SK-N-SH (cell line): Measurements from ENCODE around the gene BAG3. TPM values are rescaled to one million over a fixed set of nuclear protein-coding genes. Genes with fewer than 3 reads are reported as not detected.
A peak's percentile ranks its signal among the peaks of the same experiment; 100 is the strongest.

Source experiments
- CTCF ChIA-PET: fragments of 300-600, 350-600 bp; formaldehyde crosslinking; extraction: SDS; loops from one replicate; lab custom pipeline; 2021; lab: Yijun Ruan, JAX
- POLR2A ChIA-PET: fragments of 350-600 bp; sonication (Branson Sonifier 250); formaldehyde crosslinking; extraction: SDS; loops from one replicate; lab custom pipeline; 2020; ENCODE audit warnings: antibody characterized with exemption, inconsistent platforms; lab: Yijun Ruan, JAX
- DNase-seq: peaks from one replicate; pipeline ENCODE4 v3.0.0; 2012
- H2AFZ ChIP-seq: fragments of 200-600 bp; sonication (generic); 2 replicates; pipeline ENCODE4 v1.8.1; 2016; ENCODE audit warnings: antibody characterized with exemption, mild to moderate bottlenecking, low read depth
- H3F3A ChIP-seq: fragments of 200-600 bp; sonication (generic); replicated peaks from 2 replicates; pipeline ENCODE3; 2016; ENCODE audit warnings: antibody characterized with exemption, mild to moderate bottlenecking; ENCODE audit not compliant: insufficient read depth
- H3K27ac ChIP-seq, 2 experiments: fragments of 200-500 bp in 1 of 2; fragments of 200-600 bp in 1 of 2; sonication (Bioruptor generic) in 1 of 2; sonication (generic), shearing (Covaris generic) in 1 of 2; 2 replicates each; pipeline versions ENCODE4 v1.5.1 to v1.6.1; 2014 to 2016; ENCODE audit warnings: low read depth in 2 of 2, inconsistent platforms in 1 of 2, low read length in 1 of 2, mild to moderate bottlenecking in 1 of 2, mixed read lengths in 1 of 2
- H3K27me3 ChIP-seq: fragments of 200-600 bp; sonication (generic), shearing (Covaris generic); 2 replicates; pipeline ENCODE4 v1.6.1; 2016; ENCODE audit warnings: mixed run types; ENCODE audit not compliant: insufficient read depth
- H3K36me3 ChIP-seq, 2 experiments: fragments of 200-500 bp in 1 of 2; fragments of 200-600 bp in 1 of 2; sonication (Bioruptor generic) in 1 of 2; sonication (generic) in 1 of 2; replicated peaks in 1 of 2; 2 replicates each; pipeline versions ENCODE3 to v1.5.1; 2014 to 2016; ENCODE audit warnings: low read length in 1 of 2, mild to moderate bottlenecking in 1 of 2; ENCODE audit not compliant: insufficient read depth in 2 of 2, control insufficient read depth in 1 of 2
- H3K4me1 ChIP-seq, 2 experiments: fragments of 200-500 bp in 1 of 2; fragments of 200-600 bp in 1 of 2; sonication (Bioruptor generic) in 1 of 2; sonication (generic), shearing (Covaris generic) in 1 of 2; 2 replicates each; pipeline versions ENCODE4 v1.5.1 to v1.6.1; 2014 to 2016; ENCODE audit warnings: low read depth in 1 of 2, low read length in 1 of 2, mixed run types in 1 of 2; ENCODE audit not compliant: insufficient read depth in 2 of 2, control insufficient read depth in 1 of 2
- H3K4me2 ChIP-seq: fragments of 200-600 bp; sonication (generic), shearing (Covaris generic); 2 replicates; pipeline ENCODE4 v1.6.1; 2017; ENCODE audit warnings: mixed run types
- H3K4me3 ChIP-seq, 2 experiments: fragments of 200-500 bp in 1 of 2; fragments of 200-600 bp in 1 of 2; sonication (Bioruptor generic) in 1 of 2; sonication (generic), shearing (Covaris generic) in 1 of 2; 2 replicates each; pipeline versions ENCODE4 v1.5.1 to v1.8.1; 2014 to 2016; ENCODE audit warnings: low read depth in 2 of 2, inconsistent platforms in 1 of 2, low read length in 1 of 2, mild to moderate bottlenecking in 1 of 2, mixed read lengths in 1 of 2, moderate library complexity in 1 of 2
- H3K79me2 ChIP-seq: fragments of 200-600 bp; sonication (generic); 2 replicates; pipeline ENCODE4 v1.8.1; 2017; ENCODE audit warnings: mild to moderate bottlenecking; ENCODE audit not compliant: insufficient read depth
- H3K9ac ChIP-seq: fragments of 200-600 bp; sonication (generic); 2 replicates; pipeline ENCODE4 v1.6.1; 2017; ENCODE audit warnings: mixed run types
- H3K9me2 ChIP-seq: fragments of 200-600 bp; sonication (generic); 2 replicates; pipeline ENCODE4 v1.6.1; 2017; ENCODE audit warnings: mixed run types
- H3K9me3 ChIP-seq: fragments of 200-600 bp; sonication (generic); 2 replicates; pipeline ENCODE4 v1.6.1; 2017; ENCODE audit warnings: mixed run types, mild to moderate bottlenecking, moderate library complexity
- H4K20me1 ChIP-seq: fragments of 200-600 bp; sonication (generic); 2 replicates; pipeline ENCODE4 v1.6.1; 2017; ENCODE audit warnings: mild to moderate bottlenecking, mixed run types; ENCODE audit not compliant: insufficient read depth
- CTCF ChIP-seq: fragments of 200-600 bp; sonication (generic); IDR thresholded peaks from 2 replicates; pipeline ENCODE4 v1.6.1; 2017; ENCODE audit warnings: antibody characterized with exemption, mild to moderate bottlenecking, moderate library complexity
- FOXJ3 ChIP-seq: sonication (generic); formaldehyde crosslinking; IDR thresholded peaks from 2 replicates; pipeline ENCODE4 v1.5.1; 2020; ENCODE audit warnings: mild to moderate bottlenecking, missing genetic modification reagents
- FOXM1 ChIP-seq: IDR thresholded peaks from 2 replicates; pipeline ENCODE4 v1.4.0; 2012; ENCODE audit warnings: low read depth, mild to moderate bottlenecking
- GABPA ChIP-seq: IDR thresholded peaks from 2 replicates; pipeline ENCODE4 v1.4.0; 2012; ENCODE audit warnings: low read depth, mild to moderate bottlenecking
- GATA2 ChIP-seq: sonication (generic); formaldehyde crosslinking; IDR thresholded peaks from 2 replicates; pipeline ENCODE4 v1.5.0; 2020; ENCODE audit warnings: mild to moderate bottlenecking, missing genetic modification reagents
- MXI1 ChIP-seq: IDR thresholded peaks from 2 replicates; pipeline ENCODE4 v1.6.1; 2012; ENCODE audit warnings: mild to moderate bottlenecking, low read depth, low read length, improper control_type of control experiment
- RAD21 ChIP-seq: IDR thresholded peaks from 2 replicates; pipeline ENCODE4 v1.6.1; 2012; ENCODE audit warnings: mild to moderate bottlenecking, low read length
- REST ChIP-seq: IDR thresholded peaks from 2 replicates; pipeline ENCODE4 v1.6.1; 2012; ENCODE audit warnings: mild to moderate bottlenecking, low read depth, low read length, moderate library complexity
- WGBS: methylation state at CpG from one replicate; pipeline ENCODE4 v1.1.6; 2017; ENCODE audit warnings: low lambda C conversion rate; 5-methylcytosine and 5-hydroxymethylcytosine counted together
- polyA plus RNA-seq, 3 experiments: library from polyadenylated mRNA; depleted of rRNA; stranded (reverse); fragments of >200 nt; gene quantifications; 2 replicates each; pipeline ENCODE4 v1.2.3, GENCODE V29; 2012

BAG3 gene
- polyA plus RNA-seq, 1 of the 3 experiments (the other 2 are of a cell fraction), result 9.2 TPM

- DNase-seq, result no peak
- H3K4me1 ChIP-seq, result peaks cover 18 to 36% of the 10 kb centered on the region in 2 experiments
- peak overlapping the region; percentile 77 for H3K4me2 ChIP-seq
- WGBS, result 15% methylated on average over 3 of the region's 3 CpGs
- H3K9ac ChIP-seq, result peak overlapping the region; percentile 93
- H3K27ac ChIP-seq, result peak overlapping the region in 1 of 2 experiments; percentile 95; a peak in 3 of 4 replicates
- TF ChIP-seq CTCF (peak; percentile 58), MXI1 (no peak)
- TF ChIP-seq, all 33 proteins: peak for 1
- no peaks in the 10 kb centered on the region for H3K9me2 ChIP-seq
- no peaks in the 10 kb centered on the region for H3K27me3 ChIP-seq
- H3K4me3 ChIP-seq, result peak overlapping the region; percentile 72 to 81
- no peak overlapping the region for H2AFZ ChIP-seq
- H3K79me2 ChIP-seq, result peaks cover 57% of the 10 kb centered on the region
- peaks cover 0 to 5% of the 10 kb centered on the region in 2 experiments for H3K36me3 ChIP-seq
- CTCF ChIA-PET, result interaction anchor here (1.0 to 2.1 kb wide), 2 partner anchors 35 to 442 kb away, joined by 3 to 9 read pairs; no protein-coding TSS in a partner anchor
- H3K9me3 ChIP-seq, result no peaks in the 10 kb centered on the region
- peaks cover 6% of the 10 kb centered on the region; the same call in 1 of the 2 replicates for H4K20me1 ChIP-seq
- POLR2A ChIA-PET, result no interaction called here
- H3F3A ChIP-seq, result peaks cover 27% of the 10 kb centered on the region
These were observed 1.2 kb downstream of the BAG3 start for GRCh38 chr10:119652361-119652730.

DNA sequence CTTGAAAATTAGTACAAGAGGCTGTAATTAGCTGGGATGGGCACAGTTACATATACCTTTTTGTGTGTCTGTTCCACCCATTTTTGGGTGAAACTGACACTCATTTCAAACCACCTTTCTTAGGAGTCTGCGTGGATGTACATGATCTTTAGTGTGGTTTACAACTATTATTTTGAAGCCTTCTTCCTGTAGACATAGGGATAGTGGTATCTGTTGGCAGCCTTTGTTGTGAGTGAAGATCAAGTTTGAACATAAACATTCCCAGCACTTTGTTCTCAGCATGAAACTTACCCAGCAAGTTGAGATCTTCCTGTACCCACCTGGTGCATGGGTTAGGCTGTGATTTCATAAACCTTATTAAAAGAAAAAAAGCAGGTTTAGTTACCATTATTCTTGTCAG lies 2.0 kb downstream of the BAG3 start:
- Histone ChIP-seq H3F3A (peaks cover 31% of the 10 kb centered on the region), H3K4me1 (peaks cover 18 to 41% of the 10 kb centered on the region in 2 experiments), H3K9ac (peak overlapping the region; percentile 93), H2AFZ (no peak overlapping the region; the same call in 1 of the 2 replicates), H4K20me1 (peaks cover 6% of the 10 kb centered on the region; the same call in 1 of the 2 replicates), H3K4me2 (peak overlapping the region; percentile 77), H3K9me3 (no peaks in the 10 kb centered on the region), H3K36me3 (peaks cover 0 to 5% of the 10 kb centered on the region in 2 experiments), H3K9me2 (no peaks in the 10 kb centered on the region), H3K27ac (peak overlapping the region in 1 of 2 experiments; percentile 95; a peak in 3 of 4 replicates), H3K4me3 (peak overlapping the region; percentile 72 to 81; a peak in 3 of 4 replicates), H3K27me3 (no peaks in the 10 kb centered on the region), H3K79me2 (peaks cover 63% of the 10 kb centered on the region)
- POLR2A ChIA-PET, result no interaction called here
- 71% methylated on average over 1 of the region's 1 CpG for WGBS
- CTCF ChIA-PET, result interaction anchor here (1.0 kb wide), 1 partner anchor 443 kb away, joined by 3 read pairs; no protein-coding TSS in a partner anchor
- TF ChIP-seq FOXM1 (no peak), RAD21 (no peak), FOXJ3 (CRISPR knock-in tag) (no peak), GABPA (no peak), GATA2 (CRISPR knock-in tag) (no peak), REST (no peak)
- DNase-seq, result no peak
